Glomerular endothelial cell (primary cell): ENCODE data around the gene DNAJC30. TPM values are rescaled to one million over a fixed set of nuclear protein-coding genes. Genes with fewer than 3 reads are reported as not detected.
A peak's percentile ranks its signal among the peaks of the same experiment; 100 is the strongest.
"Not testable (repeated sequence)": the region's sequence is repeated elsewhere in the genome, so short reads cannot be mapped to it uniquely, and the experiment has no call there.

Source experiments
- DNase-seq: peaks from one replicate; pipeline ENCODE4 v3.0.0-alpha.2; 2011; ENCODE audit warnings: low read depth, low spot score; ENCODE audit errors: extremely low read depth
- total RNA-seq: library from RNA; depleted of rRNA; stranded (reverse); fragments of >200 nt; gene quantifications from 2 replicates; pipeline ENCODE4 v1.2.3, GENCODE V29; 2015

DNAJC30 gene
- 4.6 and 5.4 TPM in 2 replicates for total RNA-seq

DNA sequence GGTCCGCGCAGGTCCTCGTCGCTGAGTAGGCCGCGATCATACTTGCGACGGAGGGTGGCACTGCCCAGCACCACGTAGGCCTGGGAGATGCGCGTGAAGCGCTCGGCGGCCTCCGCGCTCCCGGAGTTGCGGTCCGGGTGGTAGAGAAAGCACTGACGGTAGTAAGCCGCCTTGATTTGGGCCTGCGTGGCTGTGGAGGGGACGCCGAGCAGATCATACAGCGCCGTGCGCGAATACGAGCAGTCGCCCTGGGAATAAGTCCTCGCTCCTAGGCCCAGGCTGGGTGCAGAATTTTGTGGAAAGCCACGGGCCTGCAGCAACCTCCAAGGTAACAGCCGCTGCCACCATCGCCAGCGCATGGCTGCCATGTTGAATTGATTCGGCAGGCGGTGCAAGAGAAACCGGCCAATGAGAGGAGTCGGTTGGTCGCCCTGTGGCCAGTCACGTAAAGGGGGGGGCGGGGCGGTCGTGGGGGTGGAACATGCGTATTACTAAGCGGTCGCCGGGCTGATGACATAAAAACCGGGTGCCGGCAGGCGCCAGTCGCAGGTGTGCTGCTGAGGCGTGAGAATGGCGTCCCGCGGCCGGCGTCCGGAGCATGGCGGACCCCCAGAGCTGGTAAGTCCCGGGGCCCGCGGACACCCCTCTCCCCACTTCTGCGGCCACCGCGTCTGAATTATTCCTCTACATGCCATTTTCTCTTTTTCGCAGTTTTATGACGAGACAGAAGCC is at the start of gene DNAJC30, which contains the start of gene BUD23:
Gene DNAJC30, minus strand, starts transcription at position 398 of the 732 bp plus-strand sequence. Its CDS starts 30 bp downstream, at position 368.
Gene BUD23, plus strand, starts transcription at position 542 of the 732 bp plus-strand sequence. Its CDS starts 29 bp downstream, at position 571.
- DNase-seq = peak; percentile 54

DNA sequence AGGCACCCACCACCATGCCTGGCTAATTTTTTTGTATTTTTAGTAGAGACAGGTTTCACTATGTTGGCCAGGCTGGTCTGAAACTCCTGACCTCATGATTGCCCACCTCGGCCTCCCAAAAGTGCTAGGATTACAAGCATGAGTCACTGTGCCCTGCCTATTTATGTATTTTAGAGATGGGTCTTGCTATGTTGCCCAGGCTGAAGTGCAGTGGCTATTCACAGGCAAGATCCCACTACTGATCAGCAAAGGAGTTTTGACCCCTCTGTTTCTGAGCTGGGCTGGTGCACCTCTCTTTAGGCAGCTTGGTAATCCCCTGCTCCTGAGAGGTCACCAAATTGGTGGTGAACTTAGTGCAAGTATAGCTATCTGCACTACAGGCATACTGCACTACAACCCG is 49.1 kb upstream of the DNAJC30 start:
- no peak for DNase-seq

DNA sequence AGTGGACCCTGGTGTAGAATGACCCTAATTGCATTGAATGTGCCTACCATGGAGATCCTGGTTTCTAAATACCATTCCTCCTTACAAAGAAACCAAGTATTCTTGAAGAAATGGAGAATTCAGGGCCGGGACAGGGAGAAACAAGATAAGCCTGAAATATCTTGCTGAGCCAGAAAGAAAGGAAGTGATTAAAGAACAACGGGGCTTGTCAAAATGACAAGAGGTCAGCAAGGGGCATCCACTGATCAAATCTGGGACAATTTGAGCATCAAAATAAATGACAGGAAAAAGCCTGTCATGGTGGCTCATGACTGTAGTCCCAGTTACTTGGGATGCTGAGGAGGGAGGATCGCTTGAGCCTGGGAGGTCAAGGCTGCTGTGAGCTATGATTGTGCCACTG is 47.2 kb upstream of the DNAJC30 start:
- DNase-seq = no peak

DNA sequence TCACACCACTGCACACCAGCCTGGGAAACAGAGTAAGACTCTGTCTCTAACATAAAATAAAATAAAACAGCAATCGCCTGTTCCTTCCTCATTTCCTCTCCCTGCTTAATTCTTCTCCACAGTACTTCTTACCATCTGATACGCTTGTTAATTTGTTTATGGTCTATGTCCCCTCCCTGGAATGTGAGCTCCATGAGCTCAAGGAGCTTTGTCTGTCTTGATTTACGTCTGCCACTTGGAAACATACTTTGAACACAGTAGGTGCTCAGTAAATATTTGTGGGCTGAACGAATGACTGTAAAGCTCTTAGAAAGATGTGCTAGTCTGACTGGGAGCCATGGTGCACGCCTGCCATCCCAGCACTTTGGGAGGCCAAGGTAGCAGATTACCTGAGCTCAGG is 45.3 kb upstream of the DNAJC30 start:
- no peak for DNase-seq

DNA sequence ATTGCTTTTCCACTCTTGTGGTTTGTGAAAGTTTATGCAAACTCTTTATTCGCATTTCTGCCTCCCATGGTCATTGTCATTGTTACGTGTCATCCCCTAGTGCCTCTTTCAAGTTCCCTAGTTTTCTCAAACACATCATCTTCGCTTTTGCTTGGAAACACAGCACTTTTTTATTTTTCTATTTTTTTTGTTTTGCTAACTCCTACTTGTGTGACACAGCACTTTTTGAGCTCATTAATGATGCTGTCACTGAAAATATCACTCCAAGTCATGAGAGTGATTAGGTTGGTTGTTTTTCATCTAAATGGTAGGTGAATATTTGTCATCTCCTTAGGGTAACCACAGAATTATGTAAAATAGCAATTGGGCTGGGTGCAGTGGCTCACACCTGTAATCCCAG is 44.7 kb upstream of the DNAJC30 start:
- no peak for DNase-seq

DNA sequence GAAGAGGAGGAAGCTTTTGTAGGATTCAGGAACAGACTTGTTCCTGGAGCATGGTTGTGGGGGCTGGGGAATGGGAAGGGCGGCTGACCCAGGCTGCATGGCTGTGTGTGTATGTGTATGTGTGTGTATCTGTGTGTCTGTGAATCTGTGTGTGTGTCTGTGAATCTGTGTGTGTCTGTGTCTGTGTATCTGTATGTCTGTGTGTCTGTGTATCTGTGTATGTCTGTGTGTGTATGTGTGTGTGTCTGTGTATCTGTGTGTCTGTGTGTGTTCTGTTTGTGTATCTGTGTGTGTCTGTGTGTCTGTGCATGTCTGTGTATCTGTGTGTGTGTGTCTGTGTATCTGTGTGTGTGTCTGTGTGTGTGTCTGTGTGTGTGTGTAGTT is 42.8 kb upstream of the DNAJC30 start:
- no peak for DNase-seq

DNA sequence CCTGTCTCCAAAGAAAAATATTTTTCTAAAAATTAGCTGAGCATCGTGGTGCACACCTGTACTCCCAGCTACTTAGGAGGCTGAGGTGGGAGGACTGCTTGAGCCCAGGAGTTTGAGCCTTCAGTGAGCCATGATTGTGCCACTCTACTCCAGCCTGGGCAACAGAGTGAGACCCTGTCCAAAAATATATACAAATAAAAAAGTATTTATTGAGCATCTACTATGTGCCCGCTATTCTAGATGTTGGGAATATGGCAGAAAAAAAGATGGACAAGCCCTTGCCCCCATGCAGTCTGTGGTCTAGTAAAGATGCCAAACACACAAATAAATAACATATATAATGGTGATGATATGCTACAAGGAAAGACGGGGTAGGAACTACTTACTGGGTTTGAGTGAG is 40.6 kb upstream of the DNAJC30 start:
- DNase-seq = no peak

DNA sequence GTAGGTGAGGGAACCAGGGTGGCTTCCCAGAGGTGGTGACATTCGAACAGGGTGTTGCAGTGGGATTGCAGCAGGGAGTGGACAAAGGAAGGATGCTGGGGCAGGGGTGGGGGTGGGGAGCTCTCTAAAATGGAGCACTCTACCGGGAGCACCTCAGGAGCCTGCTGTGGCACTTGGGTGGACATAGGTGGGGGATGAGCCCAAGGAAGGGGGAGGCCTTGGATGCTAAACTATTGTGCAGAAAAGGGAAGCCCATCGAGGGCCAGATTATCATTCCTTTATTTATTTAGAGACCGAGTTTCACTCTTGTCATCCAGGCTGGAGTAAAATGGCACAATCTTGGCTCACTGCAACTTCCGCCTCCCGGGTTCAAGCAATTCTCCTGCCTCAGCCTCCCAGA is 39.5 kb upstream of the DNAJC30 start:
- DNase-seq = no peak

DNA sequence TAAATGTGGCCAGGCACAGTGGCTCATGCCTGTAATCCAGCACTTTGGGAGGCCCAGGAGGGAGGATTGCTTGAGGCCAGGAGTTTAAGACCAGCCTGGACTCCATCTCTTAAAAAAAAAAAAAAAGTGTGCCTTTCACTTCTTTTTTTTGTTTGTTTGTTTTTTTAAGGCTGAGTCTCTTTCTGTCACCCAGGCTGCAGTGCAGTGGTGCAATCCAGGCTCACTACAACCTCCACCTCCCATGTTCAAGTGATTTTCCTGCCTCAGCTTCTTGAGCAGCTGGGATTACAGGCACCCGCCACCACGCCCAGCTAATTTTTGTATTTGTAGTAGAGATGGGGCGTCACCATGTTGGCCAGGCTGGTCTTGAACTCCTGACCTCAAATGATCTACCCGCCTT is 38.9 kb upstream of the DNAJC30 start:
- DNase-seq = not testable (repeated sequence)

DNA sequence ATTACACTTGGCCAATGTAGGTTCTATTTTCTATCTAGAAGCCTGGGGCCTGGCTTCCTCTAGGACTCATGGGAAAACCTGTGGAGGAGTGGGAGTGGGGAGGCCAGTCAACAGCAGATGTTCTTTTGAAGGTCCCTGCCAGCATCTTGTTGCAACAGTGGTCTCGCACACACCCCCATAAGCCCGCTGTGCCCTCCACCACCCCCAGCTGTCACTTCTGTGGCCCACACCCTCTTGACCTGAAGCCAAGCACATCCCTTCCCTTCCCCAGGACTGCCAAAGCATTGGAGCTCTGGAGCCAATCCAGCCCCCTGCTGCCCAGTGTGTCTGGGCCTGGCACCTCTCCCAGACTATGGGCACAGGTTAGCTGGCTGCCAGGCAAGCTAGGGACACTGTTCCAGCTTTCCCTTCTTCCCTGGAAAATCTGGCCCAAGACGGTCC is 38.1 kb upstream of the DNAJC30 start:
- no peak for DNase-seq

DNA sequence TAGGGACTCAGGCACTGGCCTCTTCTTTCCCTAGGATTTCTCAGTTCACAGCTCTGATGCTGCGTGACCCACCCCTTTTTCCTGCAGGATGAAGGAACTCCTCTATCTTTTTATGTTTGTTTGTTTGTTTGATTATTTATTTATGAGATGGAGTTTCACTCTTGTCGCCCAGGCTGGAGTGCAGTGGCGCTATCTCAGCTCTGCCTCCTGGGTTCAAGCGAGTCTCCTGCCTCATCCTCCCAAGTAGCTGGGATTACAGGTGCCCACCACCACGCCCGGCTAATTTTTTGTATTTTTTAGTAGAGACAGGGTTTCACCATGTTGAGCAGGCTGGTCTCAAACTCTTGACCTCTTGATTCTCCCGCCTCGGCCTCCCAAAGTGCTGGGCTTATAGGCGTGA is 37.2 kb upstream of the DNAJC30 start:
- not testable (repeated sequence) for DNase-seq

DNA sequence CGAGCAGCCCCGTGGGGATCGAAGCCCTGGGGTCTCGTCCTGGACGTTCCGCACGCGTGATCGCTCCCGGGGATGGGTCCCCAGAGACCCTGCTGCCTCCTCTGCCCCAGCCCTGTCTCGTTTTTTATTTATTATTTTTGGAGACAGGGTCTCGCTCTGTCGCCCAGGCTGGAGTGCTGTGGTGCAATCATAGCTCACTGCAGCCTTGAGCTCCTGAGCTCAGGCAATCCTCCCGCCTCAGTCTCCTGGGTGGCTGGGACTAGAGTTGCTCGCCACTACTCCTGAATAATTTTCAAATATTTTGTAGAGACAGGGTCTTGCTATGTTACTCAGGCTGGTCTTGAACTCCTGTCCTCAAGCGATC is 36.5 kb upstream of the DNAJC30 start:
- no peak for DNase-seq

DNA sequence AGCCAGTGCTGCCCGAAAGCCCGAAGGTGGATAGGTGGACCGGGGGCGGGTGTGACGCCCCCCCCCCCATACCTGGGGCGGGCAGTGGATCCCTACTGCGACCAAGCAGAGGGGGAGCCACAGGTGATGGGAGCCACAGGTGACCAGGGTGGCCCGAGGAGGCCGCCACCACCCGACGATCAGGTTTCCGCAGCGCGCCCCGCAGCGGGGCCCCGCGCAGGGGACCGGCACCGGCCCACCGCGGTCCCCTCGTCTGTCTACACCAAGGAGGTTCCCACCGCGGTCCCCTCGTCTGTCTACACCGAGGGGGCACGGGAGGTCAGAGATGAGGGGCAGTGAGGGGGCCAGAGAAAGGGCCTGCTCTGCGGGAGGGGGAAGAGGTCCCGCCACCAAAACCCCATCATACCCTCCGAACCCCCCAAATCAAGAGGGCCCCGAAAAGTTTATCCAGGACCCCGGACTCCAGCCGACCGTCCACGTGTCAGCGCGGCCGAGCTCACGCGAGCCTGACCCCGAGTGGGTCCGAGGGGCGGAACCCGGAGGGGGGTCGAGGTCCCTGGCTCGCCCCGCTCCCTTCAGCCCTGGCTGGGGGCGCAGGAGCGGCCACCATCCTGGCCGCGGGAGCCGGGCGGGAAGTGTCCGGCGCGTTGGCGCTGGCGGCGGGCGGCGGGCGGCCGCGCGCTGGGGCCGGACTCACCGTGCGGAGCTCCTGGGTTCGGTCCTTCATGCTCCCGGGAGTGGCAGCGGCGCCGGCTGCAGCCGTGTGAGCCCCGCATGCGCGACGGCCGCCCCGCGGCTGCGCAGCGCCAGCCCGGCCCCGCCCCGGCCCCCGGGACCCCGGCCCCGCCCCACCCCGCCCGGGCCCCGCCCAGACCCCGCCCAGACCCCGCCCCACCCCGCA is 35.9 kb upstream of the DNAJC30 start, which contains the start of gene STX1A:
Gene STX1A, minus strand, starts transcription at position 765 of the 901 bp plus-strand sequence. Its CDS starts 38 bp downstream, at position 727.
- no peak for DNase-seq

DNA sequence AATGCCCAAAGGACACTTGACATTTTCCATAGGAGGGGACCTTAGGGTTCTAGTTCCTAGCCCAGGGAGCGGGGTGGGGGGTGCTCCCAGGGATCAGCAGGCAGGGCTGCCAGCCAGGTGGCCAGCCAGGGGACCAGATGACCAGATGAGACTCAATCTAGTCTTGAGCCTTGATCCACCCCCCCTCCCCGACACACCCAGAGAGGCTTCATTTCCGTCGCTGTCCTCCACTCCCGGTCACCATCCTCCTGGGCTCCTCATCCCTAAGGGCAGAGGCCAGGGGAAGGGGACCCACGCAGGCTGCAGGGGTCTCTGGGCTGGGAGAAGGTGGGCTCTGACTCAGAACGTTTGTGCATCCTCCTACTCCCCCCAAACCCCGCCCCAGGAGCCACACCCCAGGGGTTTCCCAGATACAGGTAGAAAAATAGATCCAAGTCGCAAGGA is 35.2 kb upstream of the DNAJC30 start:
- DNase-seq = no peak

DNA sequence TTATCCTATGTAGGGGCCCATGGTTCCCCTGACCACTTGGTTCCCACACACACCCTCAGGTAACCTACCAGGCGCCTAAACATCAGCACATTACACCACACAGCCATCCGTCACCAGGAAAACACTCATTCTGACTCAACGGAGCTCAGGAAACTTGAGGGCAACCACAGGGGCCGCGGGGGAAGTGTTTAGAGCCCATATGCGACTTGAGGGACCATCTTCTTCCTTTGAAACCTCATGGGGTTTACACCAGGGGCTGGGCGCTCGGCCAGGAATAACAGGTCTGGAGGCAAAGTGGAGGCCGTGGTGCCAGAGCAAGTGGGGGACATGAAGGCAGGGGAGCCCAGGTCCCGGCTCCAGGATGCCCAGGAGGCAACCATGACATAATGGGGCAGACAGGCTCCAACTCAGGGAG is 34.7 kb upstream of the DNAJC30 start:
- peak; percentile 90 for DNase-seq

DNA sequence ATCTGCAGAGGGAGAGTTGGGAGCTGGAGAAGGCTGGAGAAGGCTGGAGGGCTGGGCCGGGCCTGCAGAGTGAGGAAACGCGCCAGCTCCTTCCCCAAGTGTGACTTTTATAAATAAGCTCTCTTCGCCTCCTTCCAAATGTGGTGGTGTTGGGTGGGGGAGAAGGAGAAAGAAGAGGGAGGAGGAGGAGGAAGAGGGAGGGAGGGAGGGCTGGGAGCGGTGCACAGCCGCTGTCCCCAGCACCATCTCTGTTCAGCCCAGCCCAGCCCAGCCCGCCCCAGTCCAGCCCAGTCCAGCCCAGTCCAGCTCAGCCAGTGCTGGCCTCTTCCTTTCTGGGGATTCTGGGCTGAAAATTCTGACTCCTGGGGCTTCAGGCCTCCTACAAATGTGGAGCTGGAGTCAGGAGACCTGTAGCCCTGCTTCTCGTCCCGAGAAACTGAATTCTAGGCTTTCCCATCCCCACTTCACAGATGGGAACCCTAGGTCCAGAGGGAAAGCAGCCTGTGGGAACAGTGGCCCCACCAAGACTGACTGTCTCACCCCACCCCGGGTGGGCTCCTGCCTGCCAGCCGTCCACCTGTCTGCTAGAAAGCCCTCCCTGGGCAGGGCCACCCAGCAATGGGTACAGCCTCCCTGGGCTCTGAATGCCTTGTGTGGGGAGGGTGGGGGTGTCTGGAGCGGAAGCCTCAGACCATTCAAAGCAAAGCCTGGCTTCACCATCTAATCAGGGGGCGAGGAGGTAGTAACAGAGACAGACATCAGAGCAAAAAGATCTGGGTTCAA is 34.0 kb upstream of the DNAJC30 start:
- DNase-seq = no peak

DNA sequence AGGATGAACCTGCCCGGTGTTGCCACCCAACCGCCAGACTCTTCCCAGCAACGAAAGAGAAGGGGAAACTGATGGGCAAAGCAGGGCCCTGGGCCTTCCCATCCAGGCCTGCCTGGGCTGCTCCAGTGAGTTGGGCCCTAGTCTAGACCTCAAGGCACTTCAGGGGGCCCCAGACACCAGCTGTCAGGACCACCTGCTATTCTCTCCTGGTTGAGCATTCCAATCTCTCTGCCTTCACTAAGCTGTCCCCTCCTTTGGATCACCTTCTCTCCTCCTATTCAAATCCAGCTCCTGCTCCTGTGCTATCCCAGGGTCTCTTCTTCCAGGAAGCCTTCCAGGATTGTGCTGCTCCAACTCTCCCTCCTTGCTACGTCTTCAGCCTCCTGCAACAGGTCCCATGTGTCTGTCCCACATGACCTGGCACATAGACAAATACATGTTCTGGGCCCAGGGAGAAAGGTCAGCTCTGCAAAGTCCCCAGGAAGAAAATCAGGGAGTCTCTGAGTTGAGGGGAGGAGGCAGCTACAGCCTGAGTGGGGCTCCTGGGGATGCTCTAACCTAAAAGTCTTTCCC is 33.2 kb upstream of the DNAJC30 start:
- no peak for DNase-seq

DNA sequence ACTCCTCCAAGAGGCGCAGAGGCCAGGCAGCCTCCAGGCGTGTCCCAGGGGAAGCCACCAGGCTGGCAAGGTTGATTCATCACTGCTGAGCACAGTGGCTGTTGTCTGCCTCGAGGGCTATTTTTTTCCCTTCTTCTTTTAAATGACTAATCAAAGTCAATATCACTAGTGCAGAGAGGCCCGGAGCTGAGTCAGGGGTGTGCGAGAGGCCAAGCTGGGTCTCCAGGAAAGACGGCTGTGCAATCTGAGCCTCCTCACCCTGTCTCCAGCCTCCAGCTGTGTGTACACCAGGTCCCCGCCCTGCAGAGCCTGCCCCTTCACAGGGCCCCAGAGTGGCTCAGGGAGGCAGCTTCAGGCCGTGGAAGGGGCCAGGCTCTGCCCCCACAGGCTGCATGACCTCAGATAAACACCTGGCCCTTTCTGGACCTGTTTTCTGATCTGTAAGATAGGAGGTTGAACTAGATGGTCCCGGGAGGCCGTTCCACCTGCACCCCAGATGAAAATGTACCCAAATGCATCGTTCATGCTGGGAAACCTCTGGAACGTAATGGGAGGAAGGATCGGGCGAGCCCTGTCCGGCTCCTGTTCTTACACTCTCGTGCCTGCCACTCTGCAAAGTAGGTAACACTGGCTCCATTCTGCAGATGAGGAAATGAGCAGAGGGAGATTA is 32.5 kb upstream of the DNAJC30 start:
- peak; percentile 55 for DNase-seq

DNA sequence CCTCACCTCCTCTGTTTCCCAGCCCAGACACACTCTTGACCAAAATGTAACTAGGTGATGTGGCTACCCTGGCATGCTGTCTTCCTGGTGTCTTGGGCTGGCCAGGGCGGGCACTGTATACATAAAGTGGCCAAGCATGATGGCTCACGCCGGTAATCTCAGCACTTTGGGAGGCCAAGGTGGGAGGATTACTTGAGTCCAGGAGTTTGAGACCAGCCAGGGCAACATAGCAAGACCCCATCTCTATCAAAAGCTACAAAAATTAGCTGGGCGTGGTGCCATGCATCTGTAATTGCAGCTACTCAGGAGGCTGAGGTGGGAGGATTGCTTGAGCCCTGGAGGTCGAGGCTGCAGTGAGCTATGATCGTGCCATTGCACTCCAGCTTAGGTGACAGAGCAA is 30.1 kb upstream of the DNAJC30 start:
- DNase-seq = not testable (repeated sequence)

DNA sequence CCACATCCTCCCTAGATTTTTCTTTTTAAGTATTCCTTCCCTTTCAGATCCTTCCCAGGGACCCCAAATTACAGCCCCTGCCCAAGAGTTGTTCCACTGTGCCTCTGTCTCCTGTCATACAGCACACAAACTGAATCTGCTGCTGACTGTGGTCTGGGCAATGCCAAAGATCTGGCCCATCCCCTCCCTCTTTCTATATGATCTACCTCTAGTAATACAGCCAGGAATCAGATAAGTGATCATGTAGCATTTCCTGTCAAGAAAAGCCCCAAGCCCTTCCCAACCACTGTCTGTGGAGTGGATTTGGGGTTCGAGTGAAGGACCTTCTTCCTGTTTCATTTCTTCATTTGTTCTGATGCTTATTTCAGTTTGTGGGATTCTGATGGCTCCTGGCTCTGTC is 29.5 kb upstream of the DNAJC30 start:
- no peak for DNase-seq
